Endothelial cell of umbilical vein (primary cell): ENCODE measurements around the gene EPHB6. TPM values are rescaled to one million over a fixed set of nuclear protein-coding genes. Genes with fewer than 3 reads are reported as not detected.

Source experiments
- BruUV-seq: library from RNA; stranded (reverse); fragments of 400-500 nt; replicated peaks from 2 replicates; lab custom pipeline; 2021; lab: Mats Ljungman, UMichigan
- CTCF ChIA-PET: fragments of 300-600, 350-600 bp; sonication (Branson Sonifier 250); formaldehyde crosslinking; loops from one replicate; lab custom pipeline; 2021; ENCODE audit warnings: antibody characterized with exemption, inconsistent platforms; lab: Charles Lee
- POLR2A ChIA-PET: fragments of 300-600, 350-600 bp; sonication (Branson Sonifier 250); formaldehyde crosslinking; loops from one replicate; lab custom pipeline; 2021; ENCODE audit warnings: antibody characterized with exemption, inconsistent platforms; lab: Charles Lee
- DNase-seq: peaks from one replicate; pipeline ENCODE4 v3.0.0-alpha.2; 2011; ENCODE audit warnings: low read depth, low spot score
- FAIRE-seq: peaks from 2 replicates; lab custom pipeline; 2011; peaks lifted over from hg19 to GRCh38; lab: Jason Lieb, UNC
- H2AFZ ChIP-seq: 2 replicates; pipeline ENCODE4 v1.6.0; 2012; ENCODE audit warnings: low read depth, low read length, control low read depth, inconsistent platforms
- H3K27ac ChIP-seq: 2 replicates; pipeline ENCODE4 v1.5.1; 2011; ENCODE audit warnings: low read depth, mild to moderate bottlenecking, control low read depth, low read length, moderate library complexity; ENCODE audit not compliant: insufficient read depth
- H3K27me3 ChIP-seq, 2 experiments: 2 replicates each; pipeline versions ENCODE4 v1.6.0 to v1.6.1; 2011; ENCODE audit warnings: low read length in 2 of 2, mixed read lengths in 1 of 2; ENCODE audit not compliant: control insufficient read depth in 2 of 2, insufficient read depth in 2 of 2
- H3K36me3 ChIP-seq, 2 experiments: 2 replicates in 1 of 2; 3 replicates in 1 of 2; pipeline ENCODE4 v1.5.1; 2011; ENCODE audit warnings: low read length in 2 of 2, mild to moderate bottlenecking in 1 of 2, moderate library complexity in 1 of 2; ENCODE audit not compliant: control insufficient read depth in 2 of 2, insufficient read depth in 2 of 2; ENCODE audit errors: extremely low read depth in 1 of 2
- H3K4me1 ChIP-seq: 3 replicates; pipeline ENCODE4 v1.5.1; 2011; ENCODE audit warnings: mild to moderate bottlenecking, low read length; ENCODE audit not compliant: control insufficient read depth, insufficient read depth; ENCODE audit errors: extremely low read depth
- H3K4me2 ChIP-seq: 2 replicates; pipeline ENCODE4 v1.6.1; 2011; ENCODE audit warnings: low read length, control low read depth, mixed read lengths; ENCODE audit not compliant: insufficient read depth
- H3K4me3 ChIP-seq, 3 experiments: fragments of 200-600 bp in 1 of 3; sonication (generic), shearing (Covaris generic) in 1 of 3; replicated peaks in 1 of 3; 2 replicates each; pipeline ENCODE4 v1.5.1; 2011 to 2016; ENCODE audit warnings: control low read depth in 3 of 3, low read length in 3 of 3, mild to moderate bottlenecking in 2 of 3, inconsistent platforms in 1 of 3, low read depth in 1 of 3, moderate library complexity in 1 of 3; ENCODE audit not compliant: insufficient read depth in 1 of 3
- H3K79me2 ChIP-seq: 2 replicates; pipeline ENCODE4 v1.6.0; 2012; ENCODE audit warnings: low read length, inconsistent platforms; ENCODE audit not compliant: control insufficient read depth, insufficient read depth
- H3K9ac ChIP-seq: replicated peaks from 2 replicates; pipeline ENCODE3; 2011; ENCODE audit warnings: low read length, control low read depth; ENCODE audit not compliant: insufficient read depth; ENCODE audit errors: extremely low read depth
- H3K9me1 ChIP-seq: replicated peaks from 3 replicates; pipeline ENCODE4 v1.6.0; 2011; ENCODE audit warnings: mild to moderate bottlenecking, low read length; ENCODE audit not compliant: control insufficient read depth, insufficient read depth; ENCODE audit errors: extremely low read depth
- H3K9me3 ChIP-seq: replicated peaks from 2 replicates; pipeline ENCODE4 v1.5.1; 2012; ENCODE audit warnings: low read length, inconsistent platforms; ENCODE audit not compliant: control insufficient read depth, insufficient read depth
- H4K20me1 ChIP-seq: replicated peaks from 2 replicates; pipeline ENCODE3; 2011; ENCODE audit warnings: mild to moderate bottlenecking, low read length; ENCODE audit not compliant: control insufficient read depth, insufficient read depth; ENCODE audit errors: extremely low read depth
- EZH2 ChIP-seq: IDR thresholded peaks from 2 replicates; pipeline ENCODE4 v1.6.1; 2012; ENCODE audit warnings: borderline replicate concordance, low read depth, mild to moderate bottlenecking, moderate library complexity, low read length, inconsistent platforms; ENCODE audit not compliant: severe bottlenecking
- GATA2 ChIP-seq: IDR thresholded peaks from 2 replicates; pipeline ENCODE4 v1.7.0; 2011; ENCODE audit warnings: low read depth, mild to moderate bottlenecking, moderate library complexity, mixed read lengths, low read length; ENCODE audit not compliant: insufficient read length, insufficient read depth
- JUN ChIP-seq: IDR thresholded peaks from 2 replicates; pipeline ENCODE4 v1.6.1; 2011; ENCODE audit warnings: borderline replicate concordance, low read depth; ENCODE audit not compliant: insufficient read length, insufficient read depth
- MAX ChIP-seq: IDR thresholded peaks from 2 replicates; pipeline ENCODE4 v1.6.1; 2011; ENCODE audit not compliant: insufficient read depth, insufficient read length
- POLR2A ChIP-seq: IDR thresholded peaks from 2 replicates; pipeline ENCODE4 v1.6.1; 2012; ENCODE audit warnings: low read depth, mild to moderate bottlenecking, control low read depth, low read length
- POLR2AphosphoS5 ChIP-seq: IDR thresholded peaks from 2 replicates; pipeline ENCODE4 v1.6.1; 2012; ENCODE audit warnings: low read depth, mild to moderate bottlenecking, control low read depth, low read length, moderate library complexity; ENCODE audit not compliant: insufficient read depth
- dilution Hi-C: fragments of 300-500 bp; cut with MboI; formaldehyde crosslinking; loops from one replicate; pipeline ENCODE4 v1.15.0; 2019; ENCODE audit warnings: low sequenced_read_pairs; ENCODE audit not compliant: extremely low pct_ligation_motif_present
- intact Hi-C: fragments of 100-400 bp; cut with micrococcal nuclease; formaldehyde crosslinking; loops from one replicate; pipeline ENCODE4 v1.10.0; 2022
- polyA plus RNA-seq, 4 experiments: library from polyadenylated mRNA; depleted of rRNA in 3 of 4; stranded (reverse) in 3 of 4; unstranded in 1 of 4; fragments of >200 nt; gene quantifications; 2 replicates each; pipeline versions ENCODE4 v1.2.1 to v1.2.3, GENCODE V29; 2011 to 2012; ENCODE audit warnings: missing spikeins in 1 of 4
- total RNA-seq: library from RNA; stranded (reverse); gene quantifications from 2 replicates; pipeline ENCODE4 v1.2.3, GENCODE V29; 2021

EPHB6 gene
- total and polyA plus RNA-seq, 2 donors (not counting 3 experiments of a cell fraction or from before 2014, with no cell fraction given), result 0.86 to 2.9 TPM

GRCh38 chr7:142908290-142908689, 53.4 kb downstream of the EPHB6 start:
- no peak for FAIRE-seq
- no peak overlapping the region for H3K9ac ChIP-seq
- intact Hi-C loops (no loop called here), dilution Hi-C loops (no loop called here)
- no peak overlapping the region for H3K4me3 ChIP-seq
- TF ChIP-seq POLR2AphosphoS5 (no peak), JUN (no peak), GATA2 (no peak), EZH2 (no peak), MAX (no peak), POLR2A (no peak)
- BruUV-seq, result no TSS peak
- H2AFZ ChIP-seq, result no peak overlapping the region
- H3K79me2 ChIP-seq, result no peaks in the 10 kb centered on the region
- CTCF ChIA-PET, result no interaction called here
- no peaks in the 10 kb centered on the region for H4K20me1 ChIP-seq
- no peak for DNase-seq
- no peak overlapping the region for H3K4me2 ChIP-seq
- no peaks in the 10 kb centered on the region for H3K27me3 ChIP-seq
- H3K9me3 ChIP-seq, result no peaks in the 10 kb centered on the region
- no peaks in the 10 kb centered on the region for H3K4me1 ChIP-seq
- no peaks in the 10 kb centered on the region for H3K9me1 ChIP-seq
- H3K27ac ChIP-seq, result no peak overlapping the region
- H3K36me3 ChIP-seq, result no peaks in the 10 kb centered on the region
- POLR2A ChIA-PET, result no interaction called here
